Measurements from ENCODE around the gene REV3L. TPM values are rescaled to one million over a fixed set of nuclear protein-coding genes. Genes with fewer than 3 reads are reported as not detected.

REV3L gene
- total and polyA plus RNA-seq, 4 donors, result 3.8 to 17.7 (median 11.2) TPM

- TF ChIP-seq MAX (IDR thresholded peaks at IDR 0.05) (no peak), EGR1 (IDR thresholded peaks at IDR 0.05; ENCODE audit: low read depth in 2 of 2) (no peak)
These were observed 32.9 kb downstream of the REV3L start (continued) for GRCh38 chr6:111450087-111450486.

- no peak overlapping the region for H3K27ac ChIP-seq (ENCODE audit: low read depth in 1 of 2, low read length in 2 of 2)
- H3K4me3 ChIP-seq (ENCODE audit: low read depth in 1 of 3, low read length in 3 of 3), result no peak overlapping the region
- H3K9ac ChIP-seq (ENCODE audit: low read depth in 1 of 2, low read length in 2 of 2), result no peak overlapping the region
- TF ChIP-seq CTCF (IDR thresholded peaks at IDR 0.05; ENCODE audit: low read depth, low read length, missing input control), result no peak
- TF ChIP-seq REST (IDR thresholded peaks at IDR 0.05), result no peak
- no peak for TF ChIP-seq MAX (IDR thresholded peaks at IDR 0.05)
- H3K27me3 ChIP-seq (ENCODE audit: control insufficient read depth in 4 of 4, insufficient read depth in 4 of 4, low read length in 3 of 4), result no peaks in the 10 kb centered on the region
- H3K36me3 ChIP-seq (ENCODE audit: control insufficient read depth in 4 of 4, insufficient read depth in 3 of 4, low read depth in 1 of 4, low read length in 3 of 4), result no peaks in the 10 kb centered on the region
- WGBS, result 81% methylated on average over 4 of the region's 4 CpGs
- no peaks in the 10 kb centered on the region for H3K4me1 ChIP-seq (ENCODE audit: control insufficient read depth in 4 of 4, insufficient read depth in 4 of 4, low read length in 3 of 4)
- no peak for DNase-seq (ENCODE audit: low spot score)
- no peaks in the 10 kb centered on the region for H3K9me3 ChIP-seq (ENCODE audit: control insufficient read depth in 4 of 4, low read length in 3 of 4)
These were observed 33.9 kb downstream of the REV3L start for GRCh38 chr6:111449129-111449528.

GRCh38 chr6:111447051-111447450, 36.0 kb downstream of the REV3L start:
- no peaks in the 10 kb centered on the region for H3K9me3 ChIP-seq (ENCODE audit: control insufficient read depth in 4 of 4, low read length in 3 of 4)
- no peak overlapping the region for H3K4me3 ChIP-seq (ENCODE audit: low read depth in 1 of 3, low read length in 3 of 3)
- H3K36me3 ChIP-seq (ENCODE audit: control insufficient read depth in 4 of 4, insufficient read depth in 3 of 4, low read depth in 1 of 4, low read length in 3 of 4), result no peaks in the 10 kb centered on the region
- TF ChIP-seq HNF4A (conservative IDR thresholded peaks at IDR 0.05) (peak in 1 of 2 donors; percentile 22), GABPA (IDR thresholded peaks at IDR 0.05 in 1 of 2, conservative IDR thresholded peaks at IDR 0.05 in 1 of 2) (no peak)
- H3K4me1 ChIP-seq (ENCODE audit: control insufficient read depth in 4 of 4, insufficient read depth in 4 of 4, low read length in 3 of 4), result no peaks in the 10 kb centered on the region
- no peak for DNase-seq (ENCODE audit: low spot score)
- H3K9ac ChIP-seq (ENCODE audit: low read depth in 1 of 2, low read length in 2 of 2), result no peak overlapping the region
- no peak overlapping the region for H3K27ac ChIP-seq (ENCODE audit: low read depth in 1 of 2, low read length in 2 of 2)
- no peaks in the 10 kb centered on the region for H3K27me3 ChIP-seq (ENCODE audit: control insufficient read depth in 4 of 4, insufficient read depth in 4 of 4, low read length in 3 of 4)
- 75% methylated on average over 5 of the region's 5 CpGs for WGBS

- no peaks in the 10 kb centered on the region for H3K4me1 ChIP-seq (ENCODE audit: control insufficient read depth in 4 of 4, insufficient read depth in 4 of 4, low read length in 3 of 4)
- H3K4me3 ChIP-seq (ENCODE audit: low read depth in 1 of 3, low read length in 3 of 3), result no peak overlapping the region
- H3K9ac ChIP-seq (ENCODE audit: low read depth in 1 of 2, low read length in 2 of 2), result no peak overlapping the region
- no peaks in the 10 kb centered on the region for H3K9me3 ChIP-seq (ENCODE audit: control insufficient read depth in 4 of 4, low read length in 3 of 4)
- TF ChIP-seq TAF1 (conservative IDR thresholded peaks at IDR 0.05), result peak; percentile 26
- no peak for TF ChIP-seq CTCF (IDR thresholded peaks at IDR 0.05; ENCODE audit: low read depth, low read length, missing input control)
- H3K27me3 ChIP-seq (ENCODE audit: control insufficient read depth in 4 of 4, insufficient read depth in 4 of 4, low read length in 3 of 4), result no peaks in the 10 kb centered on the region
- no peaks in the 10 kb centered on the region for H3K36me3 ChIP-seq (ENCODE audit: control insufficient read depth in 4 of 4, insufficient read depth in 3 of 4, low read depth in 1 of 4, low read length in 3 of 4)
- no peak overlapping the region for H3K27ac ChIP-seq (ENCODE audit: low read depth in 1 of 2, low read length in 2 of 2)
- DNase-seq (ENCODE audit: low spot score), result no peak
These were observed 37.2 kb downstream of the REV3L start for GRCh38 chr6:111445861-111446267.
